ENCODE data around the gene CORO2B.

DNA sequence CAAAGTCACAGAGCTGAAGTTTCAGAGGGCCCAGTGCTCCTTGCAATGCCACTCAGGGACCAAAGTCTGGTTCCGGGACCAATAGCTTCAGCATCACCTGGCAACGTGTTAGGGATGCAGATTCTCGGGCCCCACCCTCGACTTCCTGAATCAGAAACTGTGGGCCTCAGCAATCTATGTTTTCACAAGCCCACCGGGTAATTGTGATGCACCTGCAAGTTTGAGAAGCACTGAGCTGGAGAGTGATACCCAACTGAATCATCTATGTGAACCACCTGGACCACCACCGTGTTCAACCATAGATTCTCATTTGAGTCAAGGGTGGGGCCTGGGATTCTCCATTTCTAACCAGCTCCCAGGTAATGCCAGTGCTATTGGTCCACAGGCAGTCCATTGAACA, 55.7 kb downstream of the CORO2B start:
- TF ChIP-seq, protein P1, sequence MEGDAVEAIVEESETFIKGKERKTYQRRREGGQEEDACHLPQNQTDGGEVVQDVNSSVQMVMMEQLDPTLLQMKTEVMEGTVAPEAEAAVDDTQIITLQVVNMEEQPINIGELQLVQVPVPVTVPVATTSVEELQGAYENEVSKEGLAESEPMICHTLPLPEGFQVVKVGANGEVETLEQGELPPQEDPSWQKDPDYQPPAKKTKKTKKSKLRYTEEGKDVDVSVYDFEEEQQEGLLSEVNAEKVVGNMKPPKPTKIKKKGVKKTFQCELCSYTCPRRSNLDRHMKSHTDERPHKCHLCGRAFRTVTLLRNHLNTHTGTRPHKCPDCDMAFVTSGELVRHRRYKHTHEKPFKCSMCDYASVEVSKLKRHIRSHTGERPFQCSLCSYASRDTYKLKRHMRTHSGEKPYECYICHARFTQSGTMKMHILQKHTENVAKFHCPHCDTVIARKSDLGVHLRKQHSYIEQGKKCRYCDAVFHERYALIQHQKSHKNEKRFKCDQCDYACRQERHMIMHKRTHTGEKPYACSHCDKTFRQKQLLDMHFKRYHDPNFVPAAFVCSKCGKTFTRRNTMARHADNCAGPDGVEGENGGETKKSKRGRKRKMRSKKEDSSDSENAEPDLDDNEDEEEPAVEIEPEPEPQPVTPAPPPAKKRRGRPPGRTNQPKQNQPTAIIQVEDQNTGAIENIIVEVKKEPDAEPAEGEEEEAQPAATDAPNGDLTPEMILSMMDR (IDR thresholded peaks at IDR 0.05) = no peak
- no peak for TF ChIP-seq EP300 (IDR thresholded peaks at IDR 0.05)

All from ovary (tissue), 3 donors.